Posterior vena cava (tissue), 2 donors: Measurements from ENCODE around the gene FUT2. TPM values are rescaled to one million over a fixed set of nuclear protein-coding genes. Genes with fewer than 3 reads are reported as not detected.
"Not testable (repeated sequence)": the region's sequence is repeated elsewhere in the genome, so short reads cannot be mapped to it uniquely, and the experiment has no call there.

Source experiments
- DNase-seq: peaks from one replicate; pipeline ENCODE4 v3.0.0-alpha.2; 2020; ENCODE audit warnings: low spot score
- intact Hi-C, 2 donors: fragments of 100-400 bp; cut with DNase I; formaldehyde crosslinking; loops; one replicate each; pipeline versions ENCODE4 v1.14.1 to v1.14.2; 2022 to 2023
- long read RNA-seq, 2 donors: library from polyadenylated mRNA; unstranded; transcript quantifications; one replicate each; pipeline ENCODE4 v2.0.0, GENCODE V29; 2020 to 2021
- total RNA-seq, 2 donors: library from RNA; stranded (reverse); fragmentation: NEBNext Ultra II Directional; extraction: Animal tissue kit (Norgen Biotek cat#: 25700); gene quantifications; one replicate each; pipeline ENCODE4 v1.2.1, GENCODE V29; 2021
- donor health status: DM: yes; HTN: yes; CAD: no.
- donor health status: DM: yes; HTN: yes; CAD: no.

The FUT2 gene
- total RNA-seq, result not detected
- long read RNA-seq, donor 1, partial matches to known transcripts, result 0 of 1 reads
- long read RNA-seq, donor 1, other reads (novel, unspliced or antisense), result 1 of 1 reads
- long read RNA-seq, donor 2, result 0 reads

DNA sequence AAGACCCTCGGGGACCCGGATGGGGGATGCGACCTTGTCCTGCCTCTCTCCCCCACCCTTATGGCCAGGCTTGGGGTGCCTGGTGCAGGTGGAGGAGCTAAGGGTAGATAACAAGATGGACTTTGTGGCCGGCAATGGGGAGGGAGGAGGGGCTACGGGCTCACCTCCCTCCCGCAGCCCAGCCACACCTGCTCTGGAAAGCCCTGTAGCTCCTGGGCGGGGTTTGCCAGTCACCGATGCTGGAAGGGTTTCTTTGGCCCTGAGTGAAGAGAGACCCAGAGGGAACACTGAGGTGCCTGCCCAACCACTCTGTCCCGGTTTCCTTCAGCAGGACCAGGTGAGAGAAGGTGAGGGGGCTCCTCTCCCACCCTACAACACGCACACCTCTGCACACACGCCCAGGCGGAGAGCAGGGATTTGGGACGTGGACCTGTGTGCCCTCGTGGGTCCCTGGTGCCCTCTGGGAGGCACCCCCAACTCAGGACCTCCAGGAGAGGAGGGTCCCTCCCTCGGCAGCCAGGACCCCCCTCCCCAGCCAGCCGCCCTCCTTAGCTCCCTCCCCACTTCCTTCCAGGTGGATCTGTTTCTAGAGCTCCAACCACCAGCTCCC lies at the start of gene FUT2:
TSS of gene FUT2 (plus strand) at position 229 of the 610 bp plus-strand sequence. CDS start 6,986 bp downstream, outside the sequence.
- DNase-seq, result no peak
- intact Hi-C loops, result no loop called here

GRCh38 chr19:48646001-48646721 lies 49.6 kb upstream of the FUT2 start, which contains the start of gene CA11:
Gene CA11 (minus strand): TSS chr19:48646187. CDS start chr19:48645632, 555 bp downstream.
- peak; percentile 95 for DNase-seq
- intact Hi-C loops, result loop anchor here in 1 of 2 donors (10.0 kb wide), 1 partner anchor 189 kb away; the partner anchor contains the start of gene HSD17B14

- DNase-seq, result no peak
- intact Hi-C loops, result loop anchor here in 1 of 2 donors (10.0 kb wide), 1 partner anchor 188 kb away; the partner anchor contains the start of gene HSD17B14
These were observed 49.0 kb upstream of the FUT2 start for GRCh38 chr19:48646722-48647216.

- intact Hi-C loops, result loop anchor here in 1 of 2 donors (10.0 kb wide), 1 partner anchor 187 kb away; the partner anchor contains the start of gene HSD17B14
These were observed 47.6 kb upstream of the FUT2 start for GRCh38 chr19:48648134-48648533.

GRCh38 chr19:48650974-48651682 lies 44.6 kb upstream of the FUT2 start:
- intact Hi-C loops, result loop anchor here in 1 of 2 donors (10.0 kb wide), 1 partner anchor 184 kb away; the partner anchor contains the start of gene HSD17B14
- DNase-seq, result peak; percentile 32

More at GRCh38 chr19:48648134-48648533, 47.6 kb upstream of the FUT2 start:
- no peak for DNase-seq

DNA sequence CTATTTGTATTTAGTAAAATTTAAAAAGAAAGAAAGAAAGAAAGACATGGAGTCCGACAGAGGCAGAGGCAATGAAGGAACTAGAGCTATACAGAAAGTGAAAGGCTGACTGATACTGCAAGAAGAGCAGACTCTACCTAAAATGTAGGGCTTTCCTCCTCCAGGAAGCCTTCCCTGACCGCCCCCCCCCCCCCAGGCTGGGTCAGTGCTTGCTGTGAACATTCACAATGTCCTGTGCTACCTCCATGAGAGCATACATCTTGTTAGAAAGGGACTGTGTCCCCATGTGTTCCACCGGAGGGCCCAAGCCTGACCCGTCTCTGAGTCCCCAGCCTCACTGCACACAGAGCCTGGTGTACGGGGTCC lies 44.1 kb upstream of the FUT2 start:
- intact Hi-C loops, result loop anchor here in 1 of 2 donors (10.0 kb wide), 1 partner anchor 183 kb away; the partner anchor contains the start of gene HSD17B14
- DNase-seq, result no peak

- no peak for DNase-seq
- intact Hi-C loops, result loop anchor here in 1 of 2 donors (10.0 kb wide), 1 partner anchor 180 kb away; the partner anchor contains the start of gene HSD17B14
These were observed 41.3 kb upstream of the FUT2 start for GRCh38 chr19:48654299-48655059.

DNA sequence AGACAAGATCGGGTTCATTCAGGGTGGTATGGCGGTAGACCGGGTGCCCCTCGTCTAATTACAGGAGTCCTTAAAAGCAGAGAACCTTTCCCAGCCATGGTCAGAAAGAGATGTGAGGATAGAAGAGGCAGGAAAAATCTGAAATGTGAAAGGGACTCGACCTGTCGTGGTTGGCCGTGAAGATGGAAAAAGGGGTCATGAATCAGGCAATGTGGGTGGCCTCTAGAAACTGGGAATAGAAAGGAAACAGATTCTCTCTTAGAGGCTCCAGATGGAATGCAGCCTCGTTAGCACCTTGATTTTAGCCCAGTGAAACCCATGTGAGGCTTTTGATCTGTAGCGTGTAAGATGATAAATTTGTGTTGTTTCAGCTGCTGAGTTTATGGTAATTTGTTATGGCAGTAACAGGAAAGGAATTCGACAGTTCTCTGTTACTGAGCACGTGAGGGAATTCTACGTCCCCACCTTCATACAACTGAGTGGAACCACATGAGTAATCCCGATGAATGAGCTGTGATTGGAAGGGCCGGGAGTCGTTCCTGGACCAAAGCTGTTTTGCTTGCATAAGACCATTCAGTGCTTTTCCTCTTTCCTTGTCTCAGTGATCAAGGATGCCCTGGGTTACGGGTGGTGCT lies 38.8 kb upstream of the FUT2 start:
- DNase-seq, result no peak

GRCh38 chr19:48657828-48658227 lies 37.9 kb upstream of the FUT2 start:
- not testable (repeated sequence) for DNase-seq
- intact Hi-C loops, result loop anchor here in 1 of 2 donors (10.0 kb wide), 1 partner anchor 177 kb away; the partner anchor contains the start of gene HSD17B14

More for the DNA sequence above, 38.8 kb upstream of the FUT2 start:
- intact Hi-C loops, result loop anchor here in 1 of 2 donors (10.0 kb wide), 1 partner anchor 178 kb away; the partner anchor contains the start of gene HSD17B14

DNA sequence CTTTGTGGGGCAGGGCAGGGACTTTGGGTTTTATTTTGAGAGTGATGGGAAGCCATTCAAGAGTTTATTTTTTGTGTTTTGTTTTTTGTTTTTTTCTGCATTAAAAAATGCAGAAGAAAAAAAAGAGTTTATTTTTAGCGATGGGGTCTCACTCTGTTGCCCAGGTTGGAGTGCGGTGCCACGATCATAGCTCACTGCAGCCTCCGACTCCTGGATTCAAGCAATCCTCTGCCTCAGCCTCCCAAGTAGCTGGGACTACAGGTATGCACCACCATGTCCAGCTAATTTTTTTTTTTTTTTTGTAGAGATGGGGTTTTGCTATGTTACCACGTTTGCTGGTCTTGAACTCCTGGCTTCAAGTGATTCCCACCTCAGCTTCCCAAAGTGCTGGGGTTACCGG lies 37.3 kb upstream of the FUT2 start:
- intact Hi-C loops, result loop anchor here in 1 of 2 donors (10.0 kb wide), 1 partner anchor 176 kb away; the partner anchor contains the start of gene HSD17B14
- no peak for DNase-seq

DNA sequence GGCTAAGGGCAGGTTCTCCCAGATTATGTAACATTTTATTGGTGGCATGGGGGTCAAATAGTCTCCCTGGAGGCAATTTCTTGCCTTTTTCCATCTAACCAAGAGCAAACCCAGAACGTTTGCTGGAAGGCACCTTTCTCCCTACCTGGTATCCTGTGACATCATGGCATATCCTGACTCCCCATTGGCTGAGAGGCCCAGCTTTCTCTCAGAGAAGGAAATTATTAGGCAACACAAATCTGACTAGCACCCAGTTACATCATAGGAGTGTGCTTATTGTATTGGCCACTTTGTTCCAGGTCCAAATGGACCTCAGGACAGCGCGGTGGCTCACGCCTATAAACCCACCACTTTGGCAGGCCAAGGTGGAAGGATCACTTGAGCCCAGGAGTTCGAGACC lies 36.0 kb upstream of the FUT2 start:
- intact Hi-C loops, result loop anchor here in 1 of 2 donors (10.0 kb wide), 1 partner anchor 175 kb away; the partner anchor contains the start of gene HSD17B14
- no peak for DNase-seq

DNA sequence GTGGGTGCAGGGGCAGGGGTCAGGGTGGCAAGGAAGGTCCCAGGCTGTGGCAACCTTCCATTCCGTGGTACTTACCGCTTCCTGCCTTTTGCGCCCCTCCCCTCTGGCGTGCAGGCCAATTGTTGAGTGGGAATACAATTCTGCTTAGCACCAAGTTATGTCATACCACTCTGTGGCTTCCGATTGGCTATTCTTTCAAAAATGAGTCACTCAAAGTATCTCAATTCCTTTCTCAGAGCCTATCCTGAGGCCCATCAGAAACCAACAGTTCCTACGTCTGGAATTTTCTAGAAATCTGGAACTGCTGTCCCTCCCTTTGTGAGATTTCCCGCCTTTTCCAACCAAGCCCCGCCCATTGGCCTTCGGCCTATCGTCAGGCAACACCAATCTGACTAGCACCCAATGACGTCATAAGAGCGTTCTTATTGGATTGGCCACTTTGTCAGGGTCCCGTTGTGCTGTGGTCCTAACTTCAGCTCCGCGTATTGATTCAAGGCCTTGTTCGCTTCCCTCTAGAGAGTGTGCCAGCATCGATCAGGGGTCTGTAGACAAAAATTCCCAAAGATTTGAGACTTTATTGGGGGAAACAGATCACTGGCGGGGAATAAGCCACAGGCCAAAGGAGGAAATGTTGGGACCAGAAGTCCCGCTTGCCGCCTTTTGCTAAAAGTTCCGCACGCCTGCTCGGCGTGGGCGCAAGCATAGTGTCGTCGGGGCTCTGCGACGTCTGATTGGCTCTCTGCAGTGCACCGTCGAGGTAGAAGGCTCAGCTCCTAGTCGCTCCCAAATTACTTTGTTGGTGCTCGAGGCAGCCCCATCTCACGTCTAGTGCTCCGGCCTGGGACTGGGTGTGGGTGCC lies 34.7 kb upstream of the FUT2 start:
- DNase-seq, result peak; percentile 96
- intact Hi-C loops, result no loop called here

- intact Hi-C loops, result no loop called here
- no peak for DNase-seq
These were observed 34.1 kb upstream of the FUT2 start for GRCh38 chr19:48661711-48662090.

- DNase-seq, result peak; percentile 51
- intact Hi-C loops, result no loop called here
These were observed 32.1 kb upstream of the FUT2 start for GRCh38 chr19:48663667-48664066.

GRCh38 chr19:48664476-48664875 lies 31.3 kb upstream of the FUT2 start:
- intact Hi-C loops, result no loop called here
- DNase-seq, result no peak

DNA sequence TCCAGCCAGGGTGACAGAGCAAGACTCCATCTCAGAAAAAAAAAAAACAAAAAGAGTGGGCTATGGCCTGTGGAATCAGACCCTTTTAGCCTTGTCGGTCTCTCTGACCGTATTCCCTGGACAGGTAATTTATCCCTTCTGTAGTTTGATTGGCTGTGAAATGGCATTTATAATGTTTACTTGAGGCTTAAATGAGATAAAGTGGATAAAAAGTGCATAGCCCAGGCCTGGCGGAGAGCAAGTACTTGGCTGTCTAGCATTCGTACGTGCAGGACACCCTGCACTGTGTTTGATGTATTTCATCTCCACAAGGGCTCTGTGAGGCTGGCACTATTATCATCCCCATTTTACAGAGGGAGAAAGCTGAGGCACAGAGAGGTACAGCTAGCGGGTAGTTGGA lies 30.0 kb upstream of the FUT2 start:
- intact Hi-C loops, result no loop called here
- no peak for DNase-seq

- intact Hi-C loops, result no loop called here
These were observed 27.4 kb upstream of the FUT2 start for GRCh38 chr19:48668332-48668731.

More at GRCh38 chr19:48668332-48668731, 27.4 kb upstream of the FUT2 start:
- DNase-seq, result no peak
